ACC112 (cell line): Measurements from ENCODE around the gene MAST4.
"Not testable (repeated sequence)": the region's sequence is repeated elsewhere in the genome, so short reads cannot be mapped to it uniquely, and the experiment has no call there.

Experiments used
- H2AFZ ChIP-seq: fragments of 200-600 bp; sonication (generic); one replicate; pipeline ENCODE4 v1.6.0; 2017; ENCODE audit warnings: antibody characterized with exemption, low read length; ENCODE audit not compliant: unreplicated experiment
- H3K27ac ChIP-seq: fragments of 200-600 bp; sonication (generic); 2 replicates; pipeline ENCODE4 v1.5.1; 2014; ENCODE audit warnings: low read depth, mild to moderate bottlenecking, antibody characterized with exemption, low read length, moderate library complexity
- H3K27me3 ChIP-seq: fragments of 200-600 bp; sonication (generic); 2 replicates; pipeline ENCODE4 v1.6.1; 2014; ENCODE audit warnings: mild to moderate bottlenecking, antibody characterized with exemption, low read length, moderate library complexity, mixed read lengths; ENCODE audit not compliant: insufficient read depth
- H3K36me3 ChIP-seq: fragments of 200-600 bp; sonication (generic); 2 replicates; pipeline ENCODE4 v1.6.1; 2016; ENCODE audit warnings: mild to moderate bottlenecking, antibody characterized with exemption, low read length, moderate library complexity, mixed read lengths; ENCODE audit not compliant: insufficient read depth
- H3K4me1 ChIP-seq: fragments of 200-600 bp; sonication (generic); one replicate; pipeline ENCODE4 v1.6.1; 2016; ENCODE audit warnings: low read length, mixed read lengths; ENCODE audit not compliant: insufficient read depth, unreplicated experiment, control insufficient read depth
- H3K4me3 ChIP-seq: fragments of 200-600 bp; sonication (generic); 2 replicates; pipeline ENCODE4 v1.5.1; 2014; ENCODE audit warnings: mild to moderate bottlenecking, low read depth, low read length
- H3K79me2 ChIP-seq: fragments of 200-600 bp; sonication (generic); one replicate; pipeline ENCODE4 v1.6.0; 2016; ENCODE audit warnings: low read length; ENCODE audit not compliant: control insufficient read depth, unreplicated experiment, insufficient read depth

Gene MAST4

GRCh38 chr5:66821688-66822429, 225.7 kb downstream of the MAST4 start:
- H3K27ac ChIP-seq, result no peak overlapping the region
- H3K4me1 ChIP-seq, result no peaks in the 10 kb centered on the region
- H3K79me2 ChIP-seq, result no peaks in the 10 kb centered on the region
- H3K36me3 ChIP-seq, result no peaks in the 10 kb centered on the region
- no peak overlapping the region for H2AFZ ChIP-seq
- H3K27me3 ChIP-seq, result peaks cover 26% of the 10 kb centered on the region
- no peak overlapping the region for H3K4me3 ChIP-seq

DNA sequence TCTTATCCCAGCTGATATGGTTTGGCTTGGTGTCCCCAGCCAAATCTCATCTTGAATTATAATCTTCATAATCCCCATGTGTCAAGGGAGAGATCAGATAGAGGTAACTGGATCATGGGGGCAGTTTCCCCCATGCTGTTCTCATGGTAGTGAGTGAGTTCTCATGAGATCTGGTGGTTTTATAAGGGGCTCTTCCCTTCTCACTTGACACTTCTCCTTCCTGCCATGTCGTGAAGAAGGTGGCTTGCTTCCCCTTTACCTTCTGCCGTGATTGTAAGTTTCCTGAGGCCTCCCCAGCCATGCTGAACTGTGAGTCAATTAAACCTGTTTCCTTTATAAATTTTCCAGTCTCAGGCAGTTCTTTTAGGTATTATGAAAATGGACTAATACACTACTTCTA, 226.7 kb downstream of the MAST4 start:
- not testable (repeated sequence) for H3K4me1 ChIP-seq, H3K27ac ChIP-seq, H3K79me2 ChIP-seq, H2AFZ ChIP-seq, H3K36me3 ChIP-seq, H3K4me3 ChIP-seq
- peaks cover 37% of the 10 kb centered on the region for H3K27me3 ChIP-seq

GRCh38 chr5:66824476-66824875, 228.3 kb downstream of the MAST4 start:
- Histone ChIP-seq H3K27ac (no peak overlapping the region), H2AFZ (no peak overlapping the region), H3K27me3 (peaks cover 44% of the 10 kb centered on the region), H3K4me3 (no peak overlapping the region), H3K36me3 (no peaks in the 10 kb centered on the region), H3K79me2 (no peaks in the 10 kb centered on the region), H3K4me1 (no peaks in the 10 kb centered on the region)

DNA sequence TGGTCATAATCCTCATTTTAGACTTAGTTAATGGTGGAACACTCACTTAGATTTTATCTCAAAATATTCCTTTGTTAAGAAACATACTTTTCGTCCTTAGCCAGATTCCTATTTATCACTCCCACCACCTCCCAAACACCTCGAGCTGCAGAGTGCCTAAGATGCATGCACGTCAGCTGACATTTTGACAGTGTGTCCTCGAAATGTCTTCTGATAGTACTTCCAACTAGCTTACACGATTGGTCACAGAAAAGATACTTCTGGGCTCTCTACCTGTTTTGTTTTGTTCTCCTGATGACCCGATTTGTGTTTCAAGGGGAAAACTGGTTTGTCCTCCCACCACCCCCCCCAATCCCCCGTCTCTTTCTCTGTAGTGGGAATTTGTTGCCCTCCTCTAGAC, 230.1 kb downstream of the MAST4 start:
- Histone ChIP-seq H3K79me2 (no peaks in the 10 kb centered on the region), H3K4me3 (no peak overlapping the region), H3K27ac (no peak overlapping the region), H3K27me3 (peaks cover 30% of the 10 kb centered on the region), H2AFZ (no peak overlapping the region), H3K36me3 (no peaks in the 10 kb centered on the region), H3K4me1 (peaks cover 4% of the 10 kb centered on the region)

- peaks cover 4% of the 10 kb centered on the region for H3K4me1 ChIP-seq
- no peaks in the 10 kb centered on the region for H3K36me3 ChIP-seq
- H3K4me3 ChIP-seq, result no peak overlapping the region
Measured at GRCh38 chr5:66826696-66827095, 230.5 kb downstream of the MAST4 start.

GRCh38 chr5:66828046-66828547, 231.9 kb downstream of the MAST4 start:
- H3K4me1 ChIP-seq, result peaks cover 4% of the 10 kb centered on the region
- H3K36me3 ChIP-seq, result no peaks in the 10 kb centered on the region
- no peak overlapping the region for H3K27ac ChIP-seq
- H3K79me2 ChIP-seq, result no peaks in the 10 kb centered on the region
- peak overlapping the region; percentile 55 for H2AFZ ChIP-seq
- peak overlapping the region; percentile 77 for H3K4me3 ChIP-seq
- peaks cover 25% of the 10 kb centered on the region for H3K27me3 ChIP-seq

More at GRCh38 chr5:66826696-66827095, 230.5 kb downstream of the MAST4 start:
- Histone ChIP-seq H3K27ac (no peak overlapping the region), H3K79me2 (no peaks in the 10 kb centered on the region), H3K27me3 (peaks cover 29% of the 10 kb centered on the region), H2AFZ (no peak overlapping the region)

- Histone ChIP-seq H2AFZ (peak overlapping the region; percentile 55), H3K4me3 (peak overlapping the region; percentile 77), H3K27ac (no peak overlapping the region), H3K79me2 (no peaks in the 10 kb centered on the region), H3K27me3 (peaks cover 25% of the 10 kb centered on the region), H3K36me3 (no peaks in the 10 kb centered on the region), H3K4me1 (peaks cover 4% of the 10 kb centered on the region)
Measured at GRCh38 chr5:66828548-66829357, 232.6 kb downstream of the MAST4 start.

GRCh38 chr5:66829358-66829674, 233.1 kb downstream of the MAST4 start:
- no peak overlapping the region for H3K27ac ChIP-seq
- H3K4me3 ChIP-seq, result peak overlapping the region; percentile 77
- H3K4me1 ChIP-seq, result peaks cover 4% of the 10 kb centered on the region
- no peaks in the 10 kb centered on the region for H3K36me3 ChIP-seq
- peaks cover 25% of the 10 kb centered on the region for H3K27me3 ChIP-seq
- no peaks in the 10 kb centered on the region for H3K79me2 ChIP-seq
- H2AFZ ChIP-seq, result peak overlapping the region; percentile 55

DNA sequence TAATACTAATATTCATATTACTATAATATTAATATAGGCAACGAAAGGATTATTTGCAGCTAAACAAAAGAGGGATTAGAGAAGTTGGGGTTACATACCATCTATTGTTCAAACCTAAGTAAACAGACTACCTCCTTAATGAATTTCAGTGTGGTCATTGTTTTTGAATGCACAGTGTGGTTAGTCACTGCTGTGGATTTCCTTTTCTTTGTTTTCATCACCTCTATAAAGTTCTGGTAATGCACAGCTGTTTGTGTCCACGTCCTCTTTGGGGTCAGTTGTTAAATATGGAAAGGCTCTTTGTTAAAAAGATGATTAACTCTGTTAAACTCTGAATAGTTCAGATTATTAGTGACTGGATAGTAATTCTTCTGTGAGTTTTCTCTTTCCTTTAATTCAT, 233.6 kb downstream of the MAST4 start:
- Histone ChIP-seq H3K4me1 (peaks cover 4% of the 10 kb centered on the region), H3K4me3 (no peak overlapping the region), H2AFZ (no peak overlapping the region), H3K27me3 (peaks cover 25% of the 10 kb centered on the region), H3K36me3 (no peaks in the 10 kb centered on the region), H3K27ac (no peak overlapping the region), H3K79me2 (no peaks in the 10 kb centered on the region)

GRCh38 chr5:66830636-66831035, 234.4 kb downstream of the MAST4 start:
- Histone ChIP-seq H3K36me3 (no peaks in the 10 kb centered on the region), H3K79me2 (no peaks in the 10 kb centered on the region), H3K27me3 (peaks cover 25% of the 10 kb centered on the region), H3K4me1 (peaks cover 4% of the 10 kb centered on the region), H3K4me3 (no peak overlapping the region), H2AFZ (no peak overlapping the region), H3K27ac (no peak overlapping the region)
